ENCODE data around the gene RETNLB. TPM values are rescaled to one million over a fixed set of nuclear protein-coding genes. Genes with fewer than 3 reads are reported as not detected.

The RETNLB gene
- not detected for total RNA-seq
- polyA plus RNA-seq (2013, experiment 1 of 2), result not detected
- not detected for polyA plus RNA-seq (2013, experiment 2 of 2)
- 0 to 2.0 (median 0) reads per million in 172 experiments for total RNA-seq

- no peak for TF ChIP-seq CTCF (IDR thresholded peaks at IDR 0.05)
- Mint-ChIP-seq H3K4me1 (ENCODE audit: low read depth) (peaks cover 12% of the 10 kb centered on the region), H3K9me3 (no peaks in the 10 kb centered on the region), H3K36me3 (ENCODE audit: low read depth) (no peaks in the 10 kb centered on the region), H3K27ac (no peak within 1 kb of the TSS), H3K27me3 (no peaks in the 10 kb centered on the region), H3K4me3 (no peak within 1 kb of the TSS)
- intact Hi-C loops (cut with DNase I, micrococcal nuclease), result no loop called here
- H3K27ac ChIP-seq (ENCODE audit: low read depth in 1 of 2, low read length in 2 of 2), result no peak within 1 kb of the TSS
- DNase-seq (no peak), ATAC-seq (ENCODE audit: poor library complexity) (no peak)
- POLR2A ChIA-PET, result interaction anchor here (1.4 kb wide), 1 partner anchor 9 kb away, joined by 3 read pairs; no protein-coding TSS in a partner anchor
- no peaks in the 10 kb centered on the region for H3K9me3 ChIP-seq (ENCODE audit: control insufficient read depth in 1 of 2, insufficient read depth in 1 of 2, low read length in 2 of 2)
- no peak within 1 kb of the TSS for H3K4me3 ChIP-seq (ENCODE audit: low read length)
- H3K27me3 ChIP-seq (ENCODE audit: control insufficient read depth in 1 of 2, insufficient read depth in 2 of 2, low read length in 2 of 2), result no peaks in the 10 kb centered on the region
- no peaks in the 10 kb centered on the region for H3K4me1 ChIP-seq (ENCODE audit: insufficient read depth, low read length)
- CTCF ChIA-PET, result interaction anchor here (1.1 kb wide), 1 partner anchor 83 kb away, joined by 3 read pairs; no protein-coding TSS in a partner anchor
- H3K36me3 ChIP-seq (ENCODE audit: insufficient read depth, low read length), result no peaks in the 10 kb centered on the region
Measured at GRCh38 chr3:108757404-108757982, at the start of gene RETNLB. RETNLB (minus strand) TSS chr3:108757410; CDS start chr3:108757185, 225 bp downstream.

GRCh38 chr3:108806316-108806715, 49.1 kb upstream of the RETNLB start:
- Mint-ChIP-seq H3K4me3 (peak overlapping the region; percentile 2), H3K9me3 (peaks cover 10% of the 10 kb centered on the region), H3K4me1 (ENCODE audit: low read depth) (peaks cover 33% of the 10 kb centered on the region), H3K27ac (peak overlapping the region; percentile 76), H3K36me3 (ENCODE audit: low read depth) (no peaks in the 10 kb centered on the region), H3K27me3 (no peaks in the 10 kb centered on the region)
- CTCF ChIA-PET, result interaction anchor here (1.4 kb wide), 1 partner anchor 109 kb away, joined by 5 read pairs; no protein-coding TSS in a partner anchor
- Histone ChIP-seq H3K27ac (ENCODE audit: low read depth in 1 of 2, low read length in 2 of 2) (no peak overlapping the region), H3K27me3 (ENCODE audit: control insufficient read depth in 1 of 2, insufficient read depth in 2 of 2, low read length in 2 of 2) (no peaks in the 10 kb centered on the region), H3K9me3 (ENCODE audit: control insufficient read depth in 1 of 2, insufficient read depth in 1 of 2, low read length in 2 of 2) (no peaks in the 10 kb centered on the region), H3K36me3 (ENCODE audit: insufficient read depth, low read length) (no peaks in the 10 kb centered on the region), H3K4me3 (ENCODE audit: low read length) (no peak overlapping the region), H3K4me1 (ENCODE audit: insufficient read depth, low read length) (peaks cover 8% of the 10 kb centered on the region)
- ATAC-seq (ENCODE audit: poor library complexity) (peak; percentile 95), DNase-seq (peak in 6 of 14 experiments; percentile 3 to 93 (median 60))
- POLR2A ChIA-PET, result interaction anchor here (0.7 to 1.8 kb wide), 12 partner anchors 12 to 217 kb away, joined by 3 to 18 read pairs (median 6); partner anchors contain the start of genes CIP2A, DZIP3 and TRAT1
- no peak for TF ChIP-seq CTCF (IDR thresholded peaks at IDR 0.05)
- intact Hi-C loops (cut with DNase I, micrococcal nuclease), result loop anchor here in 1 of 2 experiments (1.0 to 2.0 kb wide), 3 partner anchors 16 to 217 kb away; partner anchors contain the start of genes CIP2A, DZIP3 and TRAT1

GRCh38 chr3:108804966-108805365, 47.8 kb upstream of the RETNLB start:
- intact Hi-C loops (cut with DNase I, micrococcal nuclease), result no loop called here
- H3K36me3 ChIP-seq (ENCODE audit: insufficient read depth, low read length), result no peaks in the 10 kb centered on the region
- peak overlapping the region; percentile 76 for H3K27ac Mint-ChIP-seq
- no peak overlapping the region for H3K27ac ChIP-seq (ENCODE audit: low read depth in 1 of 2, low read length in 2 of 2)
- TF ChIP-seq CTCF (IDR thresholded peaks at IDR 0.05), result no peak
- no peak overlapping the region for H3K4me3 ChIP-seq (ENCODE audit: low read length)
- CTCF ChIA-PET, result no interaction called here
- no peak for ATAC-seq (ENCODE audit: poor library complexity)
- H3K9me3 ChIP-seq (ENCODE audit: control insufficient read depth in 1 of 2, insufficient read depth in 1 of 2, low read length in 2 of 2), result no peaks in the 10 kb centered on the region
- no peaks in the 10 kb centered on the region for H3K36me3 Mint-ChIP-seq (ENCODE audit: low read depth)
- H3K9me3 Mint-ChIP-seq, result peaks cover 10% of the 10 kb centered on the region
- H3K4me1 Mint-ChIP-seq (ENCODE audit: low read depth), result peaks cover 33% of the 10 kb centered on the region
- peak overlapping the region; percentile 46 for H3K4me3 Mint-ChIP-seq
- no peaks in the 10 kb centered on the region for H3K27me3 ChIP-seq (ENCODE audit: control insufficient read depth in 1 of 2, insufficient read depth in 2 of 2, low read length in 2 of 2)
- H3K4me1 ChIP-seq (ENCODE audit: insufficient read depth, low read length), result peaks cover 8% of the 10 kb centered on the region
- POLR2A ChIA-PET, result no interaction called here
- H3K27me3 Mint-ChIP-seq, result no peaks in the 10 kb centered on the region
- no peak for DNase-seq
